OCI-LY3 (cell line): ENCODE results near the gene DDX6.

Experiments
- H2AFZ ChIP-seq: fragments of 200-600, 300-600 bp; shearing (Covaris generic); 2 replicates; pipeline ENCODE4 v1.6.0; 2014; ENCODE audit warnings: antibody characterized with exemption, low read depth, low read length
- H3K27ac ChIP-seq: fragments of 200-600, 300-600 bp; sonication (generic); 2 replicates; pipeline ENCODE4 v1.5.1; 2014; ENCODE audit warnings: mild to moderate bottlenecking, low read length, moderate library complexity, mixed read lengths
- H3K27me3 ChIP-seq: fragments of 200-600, 300-600 bp; sonication (generic); 2 replicates; pipeline ENCODE4 v1.6.1; 2014; ENCODE audit warnings: low read depth, low read length, mixed read lengths
- H3K36me3 ChIP-seq: fragments of 200-600, 300-600 bp; sonication (generic); replicated peaks from 2 replicates; pipeline ENCODE3; 2014; ENCODE audit warnings: low read depth, low read length, mixed read lengths
- H3K4me1 ChIP-seq: fragments of 300-600, 200-600 bp; sonication (generic); 2 replicates; pipeline ENCODE4 v1.6.1; 2014; ENCODE audit warnings: low read length, mixed read lengths
- H3K4me2 ChIP-seq: fragments of 200-600, 300-600 bp; sonication (generic); 2 replicates; pipeline ENCODE4 v1.6.1; 2014; ENCODE audit warnings: low read length, mixed read lengths
- H3K4me3 ChIP-seq: fragments of 300-600, 200-600 bp; sonication (generic); 2 replicates; pipeline ENCODE4 v1.5.1; 2014; ENCODE audit warnings: antibody characterized with exemption, mild to moderate bottlenecking, low read length, moderate library complexity
- H3K79me2 ChIP-seq: fragments of 300-600, 200-600 bp; shearing (Covaris generic); 2 replicates; pipeline ENCODE4 v1.6.1; 2014; ENCODE audit warnings: mild to moderate bottlenecking, low read length, mixed read lengths
- H3K9ac ChIP-seq: fragments of 300-600, 200-600 bp; shearing (Covaris generic); 2 replicates; pipeline ENCODE4 v1.6.0; 2014; ENCODE audit warnings: mild to moderate bottlenecking, low read length, moderate library complexity
- H3K9me3 ChIP-seq: fragments of 200-600, 300-600 bp; shearing (Covaris generic); 2 replicates; pipeline ENCODE4 v1.6.1; 2014; ENCODE audit warnings: low read length, mixed read lengths; ENCODE audit not compliant: insufficient read depth
- H4K20me1 ChIP-seq: fragments of 200-600, 300-600 bp; sonication (generic); 2 replicates; pipeline ENCODE4 v1.6.1; 2016; ENCODE audit warnings: low read length, mixed read lengths; ENCODE audit not compliant: insufficient read depth
- EZH2phosphoT487 ChIP-seq: fragments of 200-600 bp; shearing (Covaris generic); IDR thresholded peaks from 2 replicates; pipeline ENCODE4 v1.6.1; 2018; ENCODE audit warnings: antibody characterized with exemption, mixed run types, low read depth
- TF ChIP-seq, protein P1 (sequence below): fragments of 200-600, 300-600 bp; sonication (generic); IDR thresholded peaks from 2 replicates; pipeline ENCODE4 v1.5.1; 2014; ENCODE audit warnings: antibody characterized with exemption, low read length, low read depth

Gene DDX6

DNA sequence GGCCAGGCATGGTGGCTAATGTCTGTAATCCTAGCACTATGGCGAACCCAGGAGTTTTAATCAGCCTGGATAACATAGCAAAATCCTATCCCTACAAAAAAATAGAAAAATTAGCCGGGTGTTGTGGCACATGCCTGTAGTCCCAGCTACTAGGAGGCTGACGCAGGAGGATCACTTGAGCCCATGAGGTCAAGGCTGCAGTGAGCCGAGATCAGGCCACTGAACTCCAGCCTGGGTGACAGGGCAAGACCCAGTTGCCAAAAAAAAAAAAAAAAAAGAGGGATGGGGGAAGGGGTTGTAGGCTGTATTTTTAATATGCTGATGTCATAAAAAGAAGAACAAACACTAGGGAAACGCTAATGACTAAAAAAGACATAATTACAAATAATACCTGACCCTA, 12.1 kb downstream of the DDX6 start:
- Histone ChIP-seq H3K4me2 (no peak overlapping the region), H3K79me2 (peaks cover 99% of the 10 kb centered on the region), H3K4me3 (no peak overlapping the region), H3K27me3 (no peaks in the 10 kb centered on the region), H3K36me3 (peaks cover 61% of the 10 kb centered on the region), H2AFZ (no peak overlapping the region), H3K9ac (no peak overlapping the region), H3K9me3 (no peaks in the 10 kb centered on the region), H3K4me1 (no peaks in the 10 kb centered on the region), H4K20me1 (peaks cover 90% of the 10 kb centered on the region), H3K27ac (no peak overlapping the region)
- TF ChIP-seq EZH2phosphoT487, result no peak
- TF ChIP-seq, protein P1, sequence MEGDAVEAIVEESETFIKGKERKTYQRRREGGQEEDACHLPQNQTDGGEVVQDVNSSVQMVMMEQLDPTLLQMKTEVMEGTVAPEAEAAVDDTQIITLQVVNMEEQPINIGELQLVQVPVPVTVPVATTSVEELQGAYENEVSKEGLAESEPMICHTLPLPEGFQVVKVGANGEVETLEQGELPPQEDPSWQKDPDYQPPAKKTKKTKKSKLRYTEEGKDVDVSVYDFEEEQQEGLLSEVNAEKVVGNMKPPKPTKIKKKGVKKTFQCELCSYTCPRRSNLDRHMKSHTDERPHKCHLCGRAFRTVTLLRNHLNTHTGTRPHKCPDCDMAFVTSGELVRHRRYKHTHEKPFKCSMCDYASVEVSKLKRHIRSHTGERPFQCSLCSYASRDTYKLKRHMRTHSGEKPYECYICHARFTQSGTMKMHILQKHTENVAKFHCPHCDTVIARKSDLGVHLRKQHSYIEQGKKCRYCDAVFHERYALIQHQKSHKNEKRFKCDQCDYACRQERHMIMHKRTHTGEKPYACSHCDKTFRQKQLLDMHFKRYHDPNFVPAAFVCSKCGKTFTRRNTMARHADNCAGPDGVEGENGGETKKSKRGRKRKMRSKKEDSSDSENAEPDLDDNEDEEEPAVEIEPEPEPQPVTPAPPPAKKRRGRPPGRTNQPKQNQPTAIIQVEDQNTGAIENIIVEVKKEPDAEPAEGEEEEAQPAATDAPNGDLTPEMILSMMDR, result no peak

DNA sequence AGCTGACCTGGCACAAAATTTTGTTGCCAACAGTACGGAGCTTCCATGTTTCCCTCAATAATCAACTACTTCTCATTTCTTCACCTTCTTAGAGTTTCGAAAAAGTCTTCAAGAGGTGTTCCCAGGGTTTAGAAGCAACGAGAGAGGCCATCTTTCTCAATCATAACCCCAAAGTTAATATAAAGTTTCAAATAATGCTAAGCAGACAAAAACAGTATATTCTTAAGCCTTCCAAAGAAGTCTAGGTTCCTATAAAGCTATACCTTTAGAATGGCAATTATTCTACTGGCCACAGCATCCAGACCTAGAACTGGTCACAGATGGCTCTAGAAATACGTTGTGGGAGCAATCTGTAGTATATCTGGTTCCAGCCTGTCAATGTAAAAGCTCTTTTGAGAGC, 16.9 kb downstream of the DDX6 start:
- Histone ChIP-seq H3K27ac (no peak overlapping the region), H2AFZ (no peak overlapping the region), H3K4me2 (no peak overlapping the region), H3K9ac (no peak overlapping the region), H3K9me3 (no peaks in the 10 kb centered on the region), H3K4me1 (peaks cover 28% of the 10 kb centered on the region), H3K79me2 (peaks cover 100% of the 10 kb centered on the region), H3K4me3 (no peak overlapping the region), H3K27me3 (no peaks in the 10 kb centered on the region), H3K36me3 (peaks cover 68% of the 10 kb centered on the region), H4K20me1 (peaks cover 97% of the 10 kb centered on the region)
- no peak for TF ChIP-seq EZH2phosphoT487
- TF ChIP-seq, protein P1, result no peak

DNA sequence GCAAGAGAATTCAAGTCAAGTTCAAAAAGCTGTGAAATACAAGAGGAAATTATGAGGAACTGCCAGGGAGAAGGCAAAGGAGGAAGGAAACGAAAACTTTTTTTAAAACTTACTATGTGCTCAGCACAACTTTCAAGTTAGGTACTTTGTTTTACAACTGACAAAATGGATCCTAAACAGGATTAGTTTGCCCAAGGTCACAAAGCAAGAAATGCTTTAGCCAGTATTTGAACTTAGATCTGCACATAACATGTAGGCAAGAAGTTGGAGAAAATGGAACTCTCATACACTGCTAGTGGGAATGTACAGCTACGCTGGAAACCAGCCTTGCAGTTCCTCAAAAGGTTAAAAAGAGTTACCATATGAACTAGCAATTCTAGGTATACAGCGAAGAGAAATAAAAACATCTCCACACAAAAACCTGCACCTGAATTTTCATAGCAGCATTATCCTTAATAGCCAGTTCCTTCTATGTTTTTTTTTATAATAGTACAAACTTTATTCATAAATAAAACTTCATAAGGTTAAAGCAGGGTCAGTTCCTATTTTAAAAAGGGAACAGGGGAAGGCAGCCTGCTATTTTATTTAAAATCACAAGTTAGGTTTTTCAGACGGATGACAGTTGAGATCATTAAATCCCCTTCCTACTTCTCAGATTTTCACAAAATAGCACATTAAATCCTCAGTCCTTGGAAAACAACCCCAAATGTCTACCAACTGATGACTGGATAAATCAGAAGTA, 19.2 kb downstream of the DDX6 start:
- H3K4me2 ChIP-seq, result peak overlapping the region; percentile 38
- no peak overlapping the region for H2AFZ ChIP-seq
- peaks cover 100% of the 10 kb centered on the region for H3K79me2 ChIP-seq
- H3K9ac ChIP-seq, result no peak overlapping the region
- peaks cover 28% of the 10 kb centered on the region for H3K4me1 ChIP-seq
- H3K27me3 ChIP-seq, result no peaks in the 10 kb centered on the region
- no peak overlapping the region for H3K4me3 ChIP-seq
- H3K27ac ChIP-seq, result peak overlapping the region; percentile 46
- no peaks in the 10 kb centered on the region for H3K9me3 ChIP-seq
- H4K20me1 ChIP-seq, result peaks cover 96% of the 10 kb centered on the region
- peaks cover 67% of the 10 kb centered on the region for H3K36me3 ChIP-seq
- no peak for TF ChIP-seq EZH2phosphoT487
- TF ChIP-seq, protein P1, result no peak

DNA sequence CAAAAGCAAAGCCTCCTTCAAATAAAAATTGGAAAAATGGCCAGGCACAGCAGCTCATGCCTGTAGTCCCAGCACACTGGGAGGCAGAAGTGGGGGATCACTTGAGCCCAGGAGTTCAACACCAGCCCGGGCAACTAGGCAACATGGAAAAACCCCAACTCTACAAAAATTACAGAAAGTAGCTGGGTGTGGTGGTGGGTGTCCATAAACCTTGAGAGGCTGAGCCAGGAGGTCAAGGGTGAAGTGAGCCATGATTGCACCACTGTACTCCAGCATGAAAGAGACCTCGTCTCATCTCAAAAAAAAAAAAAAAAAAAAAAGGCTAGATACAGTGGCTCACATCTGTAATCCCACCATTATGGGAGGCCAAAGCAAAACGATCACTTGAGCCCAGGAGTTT, 22.3 kb downstream of the DDX6 start:
- Histone ChIP-seq H3K36me3 (peaks cover 53% of the 10 kb centered on the region), H4K20me1 (peaks cover 85% of the 10 kb centered on the region), H3K27me3 (no peaks in the 10 kb centered on the region), H3K79me2 (peaks cover 95% of the 10 kb centered on the region), H3K4me2 (no peak overlapping the region), H2AFZ (no peak overlapping the region), H3K27ac (no peak overlapping the region), H3K9ac (no peak overlapping the region), H3K9me3 (no peaks in the 10 kb centered on the region), H3K4me1 (peaks cover 30% of the 10 kb centered on the region), H3K4me3 (no peak overlapping the region)
- TF ChIP-seq EZH2phosphoT487, result no peak
- TF ChIP-seq, protein P1, result no peak
